Prostate gland (tissue), 2 donors: Measurements from ENCODE around the gene DEDD2. TPM values are rescaled to one million over a fixed set of nuclear protein-coding genes. Genes with fewer than 3 reads are reported as not detected.

ENCODE experiments used
- DNase-seq: peaks from one replicate; pipeline ENCODE4 v3.0.0-alpha.2; 2019; ENCODE audit warnings: low spot score
- H3K27ac ChIP-seq, 2 donors: fragments of 200-600 bp; sonication (generic); 2 replicates each; pipeline ENCODE4 v1.5.1; 2017 to 2019
- H3K27me3 ChIP-seq: fragments of 200-600 bp; sonication (generic); replicated peaks from 2 replicates; pipeline ENCODE4 v1.5.1; 2019; ENCODE audit not compliant: insufficient read depth
- H3K36me3 ChIP-seq, 2 donors: fragments of 200-600 bp; sonication (generic); 1 replicate in 1 of 2; 2 replicates in 1 of 2; pipeline versions ENCODE4 v1.5.1 to v1.8.1; 2017 to 2019
- H3K4me1 ChIP-seq: fragments of 200-600 bp; sonication (generic); replicated peaks from 2 replicates; pipeline ENCODE4 v1.5.1; 2019
- H3K4me3 ChIP-seq, 2 donors: fragments of 200-600 bp; sonication (generic); 2 replicates each; pipeline ENCODE4 v1.5.1; 2017 to 2019
- H3K9me3 ChIP-seq: fragments of 200-600 bp; sonication (generic); 2 replicates; pipeline ENCODE4 v1.5.1; 2017
- CTCF ChIP-seq, 4 experiments: fragments of 200-600 bp in 2 of 4; fragments of 450-650 bp in 2 of 4; sonication (generic) in 2 of 4; IDR thresholded peaks; 1 replicate in 3 of 4; 2 replicates in 1 of 4; pipeline ENCODE4 v1.5.1; 2016 to 2019; ENCODE audit warnings: antibody characterized with exemption in 4 of 4, mild to moderate bottlenecking in 2 of 4, moderate library complexity in 2 of 4
- POLR2A ChIP-seq: fragments of 450-650 bp; IDR thresholded peaks from one replicate; pipeline ENCODE4 v1.6.1; 2016; ENCODE audit warnings: antibody characterized with exemption, mild to moderate bottlenecking
- POLR2AphosphoS5 ChIP-seq: sonication (generic); formaldehyde crosslinking; IDR thresholded peaks from one replicate; pipeline ENCODE4 v1.6.1; 2017; ENCODE audit warnings: antibody characterized with exemption
- WGBS: methylation state at CpG from one replicate; pipeline ENCODE4 v1.1.5; 2018; 5-methylcytosine and 5-hydroxymethylcytosine counted together
- intact Hi-C: fragments of 100-400 bp; cut with DNase I; formaldehyde crosslinking; loops from one replicate; pipeline ENCODE4 v1.14.2; 2022
- total RNA-seq, 2 donors: library from RNA; depleted of rRNA; stranded (reverse); fragments of >200 nt; gene quantifications; one replicate each; pipeline ENCODE4 v1.1.0, GENCODE V29; 2016

DEDD2 gene
- total RNA-seq, 2 donors from 2014 or later, result 70.3 to 98.1 TPM

- TF ChIP-seq POLR2AphosphoS5 (peak; percentile 28), POLR2A (no peak)
- WGBS, result 4% methylated on average over 38 of the region's 38 CpGs
- DNase-seq, result no peak
- Histone ChIP-seq H3K27me3 (no peaks in the 10 kb centered on the region), H3K4me1 (peaks cover 9% of the 10 kb centered on the region), H3K36me3 (no peaks in the 10 kb centered on the region), H3K27ac (peak overlapping the region; percentile 98), H3K9me3 (no peaks in the 10 kb centered on the region), H3K4me3 (peak overlapping the region; percentile 98)
- intact Hi-C loops, result loop anchor here (1.0 kb wide), 1 partner anchor 12 kb away; no protein-coding TSS in a partner anchor
These were observed 38.6 kb upstream of the DEDD2 start for GRCh38 chr19:42255766-42256745.

GRCh38 chr19:42254850-42255765 lies 37.6 kb upstream of the DEDD2 start, which contains the start of gene ERF:
Gene ERF, minus strand, starts transcription at chr19:42255128. Its CDS starts 129 bp downstream, at chr19:42254999.
- H3K9me3 ChIP-seq, result no peaks in the 10 kb centered on the region
- peaks cover 14% of the 10 kb centered on the region for H3K4me1 ChIP-seq
- H3K36me3 ChIP-seq, result no peaks in the 10 kb centered on the region
- under 1% methylated on average over 56 of the region's 75 CpGs for WGBS
- H3K27ac ChIP-seq, result peak within 1 kb of the TSS; percentile 98
- peak; percentile 91 for DNase-seq
- H3K4me3 ChIP-seq, result peak within 1 kb of the TSS; percentile 98
- no peaks in the 10 kb centered on the region for H3K27me3 ChIP-seq
- TF ChIP-seq POLR2A, result peak; percentile 100
- peak in 2 of 4 experiments; percentile 26 to 39 for TF ChIP-seq CTCF (IDR thresholded peaks at IDR 0.05)
- TF ChIP-seq POLR2AphosphoS5, result peak; percentile 93
- intact Hi-C loops, result loop anchor here (1.0 kb wide), 2 partner anchors 13 to 29 kb away; no protein-coding TSS in a partner anchor

- DNase-seq, result peak; percentile 75
- Histone ChIP-seq H3K27me3 (no peaks in the 10 kb centered on the region), H3K9me3 (no peaks in the 10 kb centered on the region), H3K36me3 (no peaks in the 10 kb centered on the region), H3K4me3 (peak overlapping the region; percentile 98), H3K27ac (peak overlapping the region; percentile 98), H3K4me1 (peaks cover 14% of the 10 kb centered on the region)
- intact Hi-C loops, result loop anchor here (1.0 kb wide), 1 partner anchor 30 kb away; no protein-coding TSS in a partner anchor
- peak; percentile 54 for TF ChIP-seq POLR2AphosphoS5
- no peak for TF ChIP-seq POLR2A
- TF ChIP-seq CTCF (IDR thresholded peaks at IDR 0.05), result peak in 1 of 4 experiments; percentile 9
- WGBS, result 0% methylated on average over 33 of the region's 70 CpGs
These were observed 36.8 kb upstream of the DEDD2 start for GRCh38 chr19:42254089-42254849.

- DNase-seq, result no peak
- Histone ChIP-seq H3K4me1 (peaks cover 14% of the 10 kb centered on the region), H3K27me3 (no peaks in the 10 kb centered on the region), H3K4me3 (peak overlapping the region; percentile 98), H3K27ac (peak overlapping the region; percentile 98), H3K9me3 (no peaks in the 10 kb centered on the region), H3K36me3 (no peaks in the 10 kb centered on the region)
- intact Hi-C loops, result loop anchor here (1.0 kb wide), 1 partner anchor 31 kb away; no protein-coding TSS in a partner anchor
- peak; percentile 13 for TF ChIP-seq POLR2A
- peak; percentile 13 for TF ChIP-seq POLR2AphosphoS5
- no peak for TF ChIP-seq CTCF (IDR thresholded peaks at IDR 0.05)
- WGBS, result 0% methylated on average over 30 of the region's 71 CpGs
These were observed 36.0 kb upstream of the DEDD2 start for GRCh38 chr19:42253245-42254088.
